Gastroesophageal sphincter (tissue), 3 donors: Measurements from ENCODE around the gene POT1.

Source experiments
- CTCF ChIP-seq, 4 experiments: fragments of 200-600 bp in 2 of 4; fragments of 450-650 bp in 2 of 4; sonication (generic) in 1 of 4; IDR thresholded peaks; one replicate each; pipeline ENCODE4 v1.5.1; 2017 to 2019; ENCODE audit warnings: antibody characterized with exemption in 4 of 4, mild to moderate bottlenecking in 2 of 4, moderate library complexity in 2 of 4
- POLR2AphosphoS5 ChIP-seq: sonication (generic); formaldehyde crosslinking; IDR thresholded peaks from one replicate; pipeline ENCODE4 v1.6.1; 2017; ENCODE audit warnings: antibody characterized with exemption

GRCh38 chr7:124783271-124783670, 146.4 kb downstream of the POT1 start:
- TF ChIP-seq CTCF (IDR thresholded peaks at IDR 0.05) (no peak), POLR2AphosphoS5 (no peak)
